ENCODE measurements around the gene CYSLTR1. TPM values are rescaled to one million over a fixed set of nuclear protein-coding genes. Genes with fewer than 3 reads are reported as not detected.
A peak's percentile ranks its signal among the peaks of the same experiment; 100 is the strongest.

Gene CYSLTR1, protein sequence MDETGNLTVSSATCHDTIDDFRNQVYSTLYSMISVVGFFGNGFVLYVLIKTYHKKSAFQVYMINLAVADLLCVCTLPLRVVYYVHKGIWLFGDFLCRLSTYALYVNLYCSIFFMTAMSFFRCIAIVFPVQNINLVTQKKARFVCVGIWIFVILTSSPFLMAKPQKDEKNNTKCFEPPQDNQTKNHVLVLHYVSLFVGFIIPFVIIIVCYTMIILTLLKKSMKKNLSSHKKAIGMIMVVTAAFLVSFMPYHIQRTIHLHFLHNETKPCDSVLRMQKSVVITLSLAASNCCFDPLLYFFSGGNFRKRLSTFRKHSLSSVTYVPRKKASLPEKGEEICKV
- polyA plus RNA-seq (2011; rRNA removed): not detected in 2 replicates
- not detected in 2 replicates for polyA plus RNA-seq (2012; cell fraction: cytosol; rRNA removed)
- not detected in 2 replicates for polyA plus RNA-seq (2012; cell fraction: nucleus; rRNA removed)
- polyA plus RNA-seq (2017; fragmentation: RNase III; extraction: RNeasy Plus Mini Kit Qiagen cat#74134 plus additional on column Dnase treatment): not detected in 3 replicates
- polyA minus RNA-seq (2011; rRNA and poly(A)+ RNA removed): not detected in 2 replicates

DNA sequence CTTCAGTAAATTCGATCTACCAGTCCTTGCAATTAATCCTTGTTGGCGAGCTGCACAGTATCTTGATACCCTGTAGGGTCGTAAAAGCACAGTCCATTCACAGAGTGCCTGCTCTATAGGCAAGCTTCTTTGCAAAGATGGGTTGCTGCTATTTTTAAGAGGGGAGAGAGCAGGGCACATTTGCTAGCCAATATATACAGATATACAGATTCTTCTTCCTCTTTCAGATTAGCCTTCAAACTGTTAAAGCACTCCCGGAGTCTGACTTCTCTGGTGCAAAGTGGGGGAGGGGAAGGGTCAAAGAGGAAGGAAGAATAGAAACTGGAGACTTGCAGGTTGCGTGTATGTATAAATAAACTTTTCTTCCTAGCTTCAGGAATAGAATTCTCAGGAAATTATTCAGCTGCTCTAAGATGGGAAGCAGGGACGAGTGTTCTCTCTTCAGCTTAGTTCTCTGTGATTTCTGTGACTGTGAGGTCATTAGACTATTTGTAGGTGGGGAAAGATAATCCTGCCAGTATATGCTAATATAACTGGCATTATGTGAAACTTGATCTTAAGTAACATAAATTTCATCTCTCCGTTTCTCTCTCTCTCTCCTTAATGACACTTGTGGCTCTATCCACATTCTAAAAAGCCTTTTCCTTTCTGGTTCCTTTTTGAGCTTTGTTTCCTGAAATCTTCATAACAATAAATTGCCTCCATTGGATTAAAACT is at the start of gene CYSLTR1:
TSS of gene CYSLTR1 (minus strand) at position 242 of the 717 bp plus-strand sequence. CDS start 53,865 bp downstream, outside the sequence.
- H3K4me1 ChIP-seq: no peaks in the 10 kb centered on the region
- no peak for ATAC-seq
- H3K4me2 ChIP-seq: no peak within 1 kb of the TSS
- 3% methylated on average over 7 of the region's 7 CpGs for WGBS (ENCODE audit: missing lambda C conversion rate)
- ChIA-PET POLR2A (no interaction called here), CTCF (no interaction called here)
- H3K4me3 ChIP-seq: no peak within 1 kb of the TSS
- DNase-seq (ENCODE audit: low read depth in 1 of 2, low spot score in 1 of 2): no peak
- no peaks in the 10 kb centered on the region for H3K9me3 ChIP-seq
- H3K27ac ChIP-seq: no peak within 1 kb of the TSS
- TF ChIP-seq TFCP2L1 (CRISPR knock-in tag; IDR thresholded peaks at IDR 0.05) (no peak), HOXA7 (CRISPR knock-in tag; IDR thresholded peaks at IDR 0.05) (no peak), MAZ (IDR thresholded peaks at IDR 0.05; ENCODE audit: borderline replicate concordance, low read depth, low read length) (no peak), CBX8 (IDR thresholded peaks at IDR 0.05) (no peak), NFE2L2 (conservative IDR thresholded peaks at IDR 0.05; ENCODE audit: low read length) (no peak), RCOR1 (IDR thresholded peaks at IDR 0.05; ENCODE audit: low read depth, low read length) (no peak), RNF2 (IDR thresholded peaks at IDR 0.05; ENCODE audit: borderline replicate concordance, low read depth) (no peak), KDM1A (IDR thresholded peaks at IDR 0.05; ENCODE audit: low read depth) (no peak)
- TF ChIP-seq, protein P1, sequence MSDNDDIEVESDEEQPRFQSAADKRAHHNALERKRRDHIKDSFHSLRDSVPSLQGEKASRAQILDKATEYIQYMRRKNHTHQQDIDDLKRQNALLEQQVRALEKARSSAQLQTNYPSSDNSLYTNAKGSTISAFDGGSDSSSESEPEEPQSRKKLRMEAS (IDR thresholded peaks at IDR 0.05): no peak
- TF ChIP-seq, protein P2, sequence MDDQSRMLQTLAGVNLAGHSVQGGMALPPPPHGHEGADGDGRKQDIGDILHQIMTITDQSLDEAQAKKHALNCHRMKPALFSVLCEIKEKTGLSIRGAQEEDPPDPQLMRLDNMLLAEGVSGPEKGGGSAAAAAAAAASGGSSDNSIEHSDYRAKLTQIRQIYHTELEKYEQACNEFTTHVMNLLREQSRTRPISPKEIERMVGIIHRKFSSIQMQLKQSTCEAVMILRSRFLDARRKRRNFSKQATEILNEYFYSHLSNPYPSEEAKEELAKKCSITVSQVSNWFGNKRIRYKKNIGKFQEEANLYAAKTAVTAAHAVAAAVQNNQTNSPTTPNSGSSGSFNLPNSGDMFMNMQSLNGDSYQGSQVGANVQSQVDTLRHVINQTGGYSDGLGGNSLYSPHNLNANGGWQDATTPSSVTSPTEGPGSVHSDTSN (IDR thresholded peaks at IDR 0.05): no peak
- FAIRE-seq: no peak

DNA sequence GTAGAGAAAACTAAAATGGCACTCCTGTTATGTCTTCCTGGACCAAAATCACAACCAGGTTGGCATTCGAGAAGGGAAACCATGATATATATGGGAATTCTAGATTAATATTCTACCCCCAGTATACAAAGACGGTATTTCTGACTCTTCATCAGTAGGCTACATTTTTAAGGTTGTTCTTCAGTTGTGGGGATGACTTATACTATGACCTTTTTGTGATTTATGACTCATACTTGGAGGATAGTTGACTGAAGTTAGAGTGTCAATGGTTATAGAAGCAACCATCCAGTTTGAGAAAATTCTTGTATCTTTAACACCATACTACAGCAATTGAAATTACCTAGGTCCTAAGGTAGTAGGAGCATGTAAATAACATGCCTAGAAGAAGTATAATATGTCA is 49.8 kb upstream of the CYSLTR1 start:
- TF ChIP-seq JUN (IDR thresholded peaks at IDR 0.05): no peak
- no peak for TF ChIP-seq CHD4 (IDR thresholded peaks at IDR 0.05; ENCODE audit: borderline replicate concordance)
- no peak for TF ChIP-seq MAZ (IDR thresholded peaks at IDR 0.05; ENCODE audit: borderline replicate concordance, low read depth, low read length)
- TF ChIP-seq FOSL2 (IDR thresholded peaks at IDR 0.05): no peak
- peak; percentile 13; the same call in 1 of the 2 replicates for TF ChIP-seq FOSL2 (CRISPR knock-in tag; IDR thresholded peaks at IDR 0.05)
- ATAC-seq (no peak), DNase-seq (ENCODE audit: low read depth in 1 of 2, low spot score in 1 of 2) (no peak), FAIRE-seq (no peak)
- Histone ChIP-seq H3K9me3 (no peaks in the 10 kb centered on the region), H3K4me2 (no peak overlapping the region), H3K4me1 (no peaks in the 10 kb centered on the region), H3K27ac (no peak overlapping the region), H3K4me3 (no peak overlapping the region)
- WGBS (ENCODE audit: missing lambda C conversion rate): 0% methylated on average over 2 of the region's 2 CpGs
- ChIA-PET POLR2A (no interaction called here), CTCF (no interaction called here)

DNA sequence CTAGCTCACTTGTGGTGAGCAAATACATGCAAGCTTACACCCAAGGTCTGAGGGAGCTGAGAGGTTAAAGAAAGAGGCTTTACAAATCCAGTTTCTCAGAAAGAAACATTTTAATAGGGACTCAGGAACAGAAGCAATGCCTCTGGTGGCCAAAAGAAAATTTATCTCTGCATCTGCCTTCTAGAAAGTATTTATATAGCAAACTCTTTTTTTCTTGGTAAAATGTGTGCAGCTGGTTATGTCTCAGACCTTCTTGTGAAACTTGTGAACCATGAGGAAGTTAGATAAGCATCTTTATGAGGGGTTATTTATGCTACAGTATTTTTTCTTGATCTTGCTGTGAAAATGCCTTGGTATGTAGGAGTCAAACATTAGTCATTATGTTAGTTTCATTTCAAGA is 48.5 kb upstream of the CYSLTR1 start:
- no peaks in the 10 kb centered on the region for H3K4me1 ChIP-seq
- CTCF ChIA-PET: interaction anchor here (0.6 kb wide), 1 partner anchor 267 kb away, joined by 3 read pairs; no protein-coding TSS in a partner anchor
- no peak overlapping the region for H3K27ac ChIP-seq
- DNase-seq (ENCODE audit: low read depth in 1 of 2, low spot score in 1 of 2): no peak
- no peak for ATAC-seq
- no peak overlapping the region for H3K4me2 ChIP-seq
- H3K9me3 ChIP-seq: no peaks in the 10 kb centered on the region
- FAIRE-seq: peak; percentile 74
- POLR2A ChIA-PET: no interaction called here
- H3K4me3 ChIP-seq: no peak overlapping the region
- TF ChIP-seq POLR2AphosphoS2 (conservative IDR thresholded peaks at IDR 0.05; ENCODE audit: low read length) (no peak), SMC3 (IDR thresholded peaks at IDR 0.05) (no peak), HOXA7 (CRISPR knock-in tag; IDR thresholded peaks at IDR 0.05) (no peak), RNF2 (IDR thresholded peaks at IDR 0.05; ENCODE audit: borderline replicate concordance, low read depth) (no peak), TFCP2L1 (CRISPR knock-in tag; IDR thresholded peaks at IDR 0.05) (no peak), JUN (IDR thresholded peaks at IDR 0.05) (no peak), ESRRA (IDR thresholded peaks at IDR 0.05; ENCODE audit: borderline replicate concordance, low read length) (no peak), ZNF302 (CRISPR knock-in tag; IDR thresholded peaks at IDR 0.05) (no peak), FOSB (CRISPR knock-in tag; IDR thresholded peaks at IDR 0.05) (no peak), NPAS2 (CRISPR knock-in tag; IDR thresholded peaks at IDR 0.05; ENCODE audit: borderline replicate concordance) (no peak), CBX2 (IDR thresholded peaks at IDR 0.05; ENCODE audit: borderline replicate concordance, low read depth) (no peak)
- TF ChIP-seq, protein P3, sequence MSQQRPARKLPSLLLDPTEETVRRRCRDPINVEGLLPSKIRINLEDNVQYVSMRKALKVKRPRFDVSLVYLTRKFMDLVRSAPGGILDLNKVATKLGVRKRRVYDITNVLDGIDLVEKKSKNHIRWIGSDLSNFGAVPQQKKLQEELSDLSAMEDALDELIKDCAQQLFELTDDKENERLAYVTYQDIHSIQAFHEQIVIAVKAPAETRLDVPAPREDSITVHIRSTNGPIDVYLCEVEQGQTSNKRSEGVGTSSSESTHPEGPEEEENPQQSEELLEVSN (IDR thresholded peaks at IDR 0.05; ENCODE audit: borderline replicate concordance, low read depth): no peak
- TF ChIP-seq, protein P4, sequence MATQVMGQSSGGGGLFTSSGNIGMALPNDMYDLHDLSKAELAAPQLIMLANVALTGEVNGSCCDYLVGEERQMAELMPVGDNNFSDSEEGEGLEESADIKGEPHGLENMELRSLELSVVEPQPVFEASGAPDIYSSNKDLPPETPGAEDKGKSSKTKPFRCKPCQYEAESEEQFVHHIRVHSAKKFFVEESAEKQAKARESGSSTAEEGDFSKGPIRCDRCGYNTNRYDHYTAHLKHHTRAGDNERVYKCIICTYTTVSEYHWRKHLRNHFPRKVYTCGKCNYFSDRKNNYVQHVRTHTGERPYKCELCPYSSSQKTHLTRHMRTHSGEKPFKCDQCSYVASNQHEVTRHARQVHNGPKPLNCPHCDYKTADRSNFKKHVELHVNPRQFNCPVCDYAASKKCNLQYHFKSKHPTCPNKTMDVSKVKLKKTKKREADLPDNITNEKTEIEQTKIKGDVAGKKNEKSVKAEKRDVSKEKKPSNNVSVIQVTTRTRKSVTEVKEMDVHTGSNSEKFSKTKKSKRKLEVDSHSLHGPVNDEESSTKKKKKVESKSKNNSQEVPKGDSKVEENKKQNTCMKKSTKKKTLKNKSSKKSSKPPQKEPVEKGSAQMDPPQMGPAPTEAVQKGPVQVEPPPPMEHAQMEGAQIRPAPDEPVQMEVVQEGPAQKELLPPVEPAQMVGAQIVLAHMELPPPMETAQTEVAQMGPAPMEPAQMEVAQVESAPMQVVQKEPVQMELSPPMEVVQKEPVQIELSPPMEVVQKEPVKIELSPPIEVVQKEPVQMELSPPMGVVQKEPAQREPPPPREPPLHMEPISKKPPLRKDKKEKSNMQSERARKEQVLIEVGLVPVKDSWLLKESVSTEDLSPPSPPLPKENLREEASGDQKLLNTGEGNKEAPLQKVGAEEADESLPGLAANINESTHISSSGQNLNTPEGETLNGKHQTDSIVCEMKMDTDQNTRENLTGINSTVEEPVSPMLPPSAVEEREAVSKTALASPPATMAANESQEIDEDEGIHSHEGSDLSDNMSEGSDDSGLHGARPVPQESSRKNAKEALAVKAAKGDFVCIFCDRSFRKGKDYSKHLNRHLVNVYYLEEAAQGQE (IDR thresholded peaks at IDR 0.05): no peak
- TF ChIP-seq, protein P5, sequence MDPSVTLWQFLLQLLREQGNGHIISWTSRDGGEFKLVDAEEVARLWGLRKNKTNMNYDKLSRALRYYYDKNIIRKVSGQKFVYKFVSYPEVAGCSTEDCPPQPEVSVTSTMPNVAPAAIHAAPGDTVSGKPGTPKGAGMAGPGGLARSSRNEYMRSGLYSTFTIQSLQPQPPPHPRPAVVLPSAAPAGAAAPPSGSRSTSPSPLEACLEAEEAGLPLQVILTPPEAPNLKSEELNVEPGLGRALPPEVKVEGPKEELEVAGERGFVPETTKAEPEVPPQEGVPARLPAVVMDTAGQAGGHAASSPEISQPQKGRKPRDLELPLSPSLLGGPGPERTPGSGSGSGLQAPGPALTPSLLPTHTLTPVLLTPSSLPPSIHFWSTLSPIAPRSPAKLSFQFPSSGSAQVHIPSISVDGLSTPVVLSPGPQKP (IDR thresholded peaks at IDR 0.05; ENCODE audit: low read depth, low read length): no peak
- TF ChIP-seq, protein P1 (IDR thresholded peaks at IDR 0.05): no peak

Data from A549 (cell line).